ENCODE data around the gene AQP6. TPM values are rescaled to one million over a fixed set of nuclear protein-coding genes. Genes with fewer than 3 reads are reported as not detected.

Gene AQP6
- total RNA-seq, 4 donors from 2014 or later: 0.56 TPM; not detected in 3

- no peak for DNase-seq (ENCODE audit: low spot score)
- TF ChIP-seq, protein P1, sequence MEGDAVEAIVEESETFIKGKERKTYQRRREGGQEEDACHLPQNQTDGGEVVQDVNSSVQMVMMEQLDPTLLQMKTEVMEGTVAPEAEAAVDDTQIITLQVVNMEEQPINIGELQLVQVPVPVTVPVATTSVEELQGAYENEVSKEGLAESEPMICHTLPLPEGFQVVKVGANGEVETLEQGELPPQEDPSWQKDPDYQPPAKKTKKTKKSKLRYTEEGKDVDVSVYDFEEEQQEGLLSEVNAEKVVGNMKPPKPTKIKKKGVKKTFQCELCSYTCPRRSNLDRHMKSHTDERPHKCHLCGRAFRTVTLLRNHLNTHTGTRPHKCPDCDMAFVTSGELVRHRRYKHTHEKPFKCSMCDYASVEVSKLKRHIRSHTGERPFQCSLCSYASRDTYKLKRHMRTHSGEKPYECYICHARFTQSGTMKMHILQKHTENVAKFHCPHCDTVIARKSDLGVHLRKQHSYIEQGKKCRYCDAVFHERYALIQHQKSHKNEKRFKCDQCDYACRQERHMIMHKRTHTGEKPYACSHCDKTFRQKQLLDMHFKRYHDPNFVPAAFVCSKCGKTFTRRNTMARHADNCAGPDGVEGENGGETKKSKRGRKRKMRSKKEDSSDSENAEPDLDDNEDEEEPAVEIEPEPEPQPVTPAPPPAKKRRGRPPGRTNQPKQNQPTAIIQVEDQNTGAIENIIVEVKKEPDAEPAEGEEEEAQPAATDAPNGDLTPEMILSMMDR (IDR thresholded peaks at IDR 0.05): no peak
- ATAC-seq (ENCODE audit: low FRiP score): no peak
Observed at GRCh38 chr12:49959685-49960473, 12.9 kb upstream of the AQP6 start.

- TF ChIP-seq, protein P1 (IDR thresholded peaks at IDR 0.05): no peak
- peak; percentile 32 for ATAC-seq (ENCODE audit: low FRiP score)
Observed at GRCh38 chr12:49960474-49961110, 12.2 kb upstream of the AQP6 start.

GRCh38 chr12:49961111-49961922, 11.4 kb upstream of the AQP6 start, which contains the start of gene AQP5:
TSS of gene AQP5 (plus strand) at chr12:49961872. CDS start at chr12:49962018, 146 bp downstream.
- DNase-seq (ENCODE audit: low spot score) (no peak), ATAC-seq (ENCODE audit: low FRiP score) (peak; percentile 34)
- TF ChIP-seq, protein P1 (IDR thresholded peaks at IDR 0.05): no peak

More at GRCh38 chr12:49960474-49961110, 12.2 kb upstream of the AQP6 start:
- DNase-seq (ENCODE audit: low spot score): no peak

GRCh38 chr12:49961993-49962764, 10.6 kb upstream of the AQP6 start:
- DNase-seq (ENCODE audit: low spot score) (no peak), ATAC-seq (ENCODE audit: low FRiP score) (no peak)
- TF ChIP-seq, protein P1 (IDR thresholded peaks at IDR 0.05): no peak

DNA sequence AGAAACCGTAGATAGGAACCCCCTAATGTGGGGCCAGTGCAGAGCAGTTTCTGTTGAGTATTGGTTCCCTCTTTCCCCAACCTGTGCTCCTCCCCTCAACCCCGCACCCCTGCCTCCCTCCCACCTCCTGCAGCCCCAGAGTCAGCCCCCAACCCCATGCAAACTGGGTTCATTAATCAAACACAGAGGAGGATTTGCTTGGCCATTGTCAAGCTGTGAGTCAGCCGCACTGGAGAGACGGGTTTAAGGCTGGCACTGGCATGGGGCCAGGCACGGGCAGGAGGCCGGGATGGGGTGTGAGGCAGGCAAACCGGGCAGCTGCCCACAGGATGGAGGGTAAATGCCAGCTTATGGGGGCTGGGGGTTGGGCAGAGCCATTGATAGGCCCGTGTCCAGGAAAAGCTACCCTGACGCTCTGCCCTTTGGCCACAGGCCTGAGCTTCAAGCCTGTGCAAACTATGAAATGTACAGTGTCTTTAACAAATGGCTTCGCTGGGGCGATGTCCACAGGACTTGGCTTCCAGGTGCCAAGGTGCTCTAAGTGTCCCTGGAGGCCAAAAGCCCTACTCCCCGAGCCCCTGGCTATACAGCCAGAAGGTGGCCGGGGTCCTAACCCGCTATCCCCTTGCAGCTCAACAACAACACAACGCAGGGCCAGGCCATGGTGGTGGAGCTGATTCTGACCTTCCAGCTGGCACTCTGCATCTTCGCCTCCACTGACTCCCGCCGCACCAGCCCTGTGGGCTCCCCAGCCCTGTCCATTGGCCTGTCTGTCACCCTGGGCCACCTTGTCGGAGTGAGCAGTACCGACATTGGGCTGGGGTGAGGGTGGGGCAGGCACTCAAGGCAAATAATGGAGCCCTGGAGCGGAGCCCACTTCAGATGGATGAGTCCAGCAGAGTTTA, 9.6 kb upstream of the AQP6 start:
- ATAC-seq (ENCODE audit: low FRiP score) (no peak), DNase-seq (ENCODE audit: low spot score) (no peak)
- TF ChIP-seq, protein P1 (IDR thresholded peaks at IDR 0.05): no peak
